Upper lobe of right lung (tissue), 1 donor: Measurements from ENCODE around the gene SMCO2. TPM values are rescaled to one million over a fixed set of nuclear protein-coding genes. Genes with fewer than 3 reads are reported as not detected.

Experiments
- ATAC-seq: fragments of 200-7000 bp; cut with Tn5 transposase; one replicate; pipeline ENCODE4 v1.9.1; 2020; ENCODE audit warnings: mild to moderate bottlenecking, moderate library complexity
- DNase-seq: peaks from one replicate; pipeline ENCODE4 v3.0.0-alpha.2; 2020
- H3K27ac ChIP-seq: fragments of 200-600 bp; one replicate; pipeline ENCODE4 v1.8.0; 2022
- H3K27me3 ChIP-seq: fragments of 200-600 bp; one replicate; pipeline ENCODE4 v1.8.0; 2022; ENCODE audit warnings: mild to moderate bottlenecking
- H3K36me3 ChIP-seq: fragments of 200-600 bp; one replicate; pipeline ENCODE4 v1.8.0; 2022
- H3K4me1 ChIP-seq: fragments of 200-600 bp; one replicate; pipeline ENCODE4 v1.8.0; 2022
- H3K4me3 ChIP-seq: fragments of 200-600 bp; one replicate; pipeline ENCODE4 v1.8.0; 2022; ENCODE audit warnings: mild to moderate bottlenecking
- H3K9me3 ChIP-seq: fragments of 200-600 bp; one replicate; pipeline ENCODE4 v1.8.0; 2022
- CTCF ChIP-seq: fragments of 200-600 bp; IDR thresholded peaks from one replicate; pipeline ENCODE4 v1.8.0; 2022; ENCODE audit warnings: antibody characterized with exemption
- intact Hi-C: fragments of 100-400 bp; cut with DNase I; formaldehyde crosslinking; loops from one replicate; pipeline ENCODE4 v1.11.0; 2022
- total RNA-seq: library from RNA; stranded (reverse); fragmentation: NEBNext Ultra II Directional; extraction: Animal tissue kit (Norgen Biotek cat#: 25700); gene quantifications from one replicate; pipeline ENCODE4 v1.2.1, GENCODE V29; 2021
- donor health status: DM: no; HTN: yes; CAD: no; lungs with severe emphysema.

Gene SMCO2
- total RNA-seq, 1 donor from 2014 or later, result 0.38 TPM

DNA sequence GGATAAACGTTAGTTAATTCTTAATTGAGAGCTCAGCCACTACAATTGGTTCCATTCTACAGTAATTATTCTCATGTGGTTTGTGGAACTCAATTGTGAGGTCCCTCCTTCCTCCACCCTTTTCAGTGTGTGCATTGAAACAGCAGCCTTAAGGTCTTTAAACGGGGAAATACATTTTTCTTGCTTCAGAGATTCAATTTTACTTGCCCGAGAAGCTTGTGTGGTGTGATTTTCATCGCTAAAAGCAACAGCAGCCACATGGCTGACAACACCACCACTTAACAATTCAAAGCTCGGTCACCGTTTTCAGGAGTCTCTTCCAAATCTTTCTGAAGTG is 76.7 kb downstream of the SMCO2 start:
- Histone ChIP-seq H3K4me1 (peaks cover 5% of the 10 kb centered on the region), H3K4me3 (peak overlapping the region; percentile 81), H3K36me3 (no peaks in the 10 kb centered on the region), H3K9me3 (no peaks in the 10 kb centered on the region), H3K27me3 (no peaks in the 10 kb centered on the region), H3K27ac (peak overlapping the region; percentile 89)
- ATAC-seq (no peak), DNase-seq (no peak)
- intact Hi-C loops, result no loop called here
- TF ChIP-seq CTCF, result no peak

- H3K36me3 ChIP-seq, result no peaks in the 10 kb centered on the region
- peaks cover 5% of the 10 kb centered on the region for H3K4me1 ChIP-seq
- H3K9me3 ChIP-seq, result no peaks in the 10 kb centered on the region
- DNase-seq, result peak; percentile 99
- intact Hi-C loops, result no loop called here
- peak within 1 kb of the TSS; percentile 81 for H3K4me3 ChIP-seq
- H3K27me3 ChIP-seq, result no peaks in the 10 kb centered on the region
- ATAC-seq, result peak; percentile 99
- H3K27ac ChIP-seq, result peak within 1 kb of the TSS; percentile 89
- TF ChIP-seq CTCF, result peak; percentile 26
Observed at GRCh38 chr12:27523642-27524493, 77.3 kb downstream of the SMCO2 start, which contains the start of gene PPFIBP1. Gene PPFIBP1 (plus strand): TSS chr12:27524206. CDS start chr12:27633397, 109,191 bp downstream.

GRCh38 chr12:27524494-27524835 is 77.9 kb downstream of the SMCO2 start:
- intact Hi-C loops, result no loop called here
- H3K4me1 ChIP-seq, result peaks cover 5% of the 10 kb centered on the region
- TF ChIP-seq CTCF, result no peak
- H3K9me3 ChIP-seq, result no peaks in the 10 kb centered on the region
- H3K27ac ChIP-seq, result peak overlapping the region; percentile 89
- DNase-seq (no peak), ATAC-seq (no peak)
- peak overlapping the region; percentile 81 for H3K4me3 ChIP-seq
- no peaks in the 10 kb centered on the region for H3K36me3 ChIP-seq
- no peaks in the 10 kb centered on the region for H3K27me3 ChIP-seq

DNA sequence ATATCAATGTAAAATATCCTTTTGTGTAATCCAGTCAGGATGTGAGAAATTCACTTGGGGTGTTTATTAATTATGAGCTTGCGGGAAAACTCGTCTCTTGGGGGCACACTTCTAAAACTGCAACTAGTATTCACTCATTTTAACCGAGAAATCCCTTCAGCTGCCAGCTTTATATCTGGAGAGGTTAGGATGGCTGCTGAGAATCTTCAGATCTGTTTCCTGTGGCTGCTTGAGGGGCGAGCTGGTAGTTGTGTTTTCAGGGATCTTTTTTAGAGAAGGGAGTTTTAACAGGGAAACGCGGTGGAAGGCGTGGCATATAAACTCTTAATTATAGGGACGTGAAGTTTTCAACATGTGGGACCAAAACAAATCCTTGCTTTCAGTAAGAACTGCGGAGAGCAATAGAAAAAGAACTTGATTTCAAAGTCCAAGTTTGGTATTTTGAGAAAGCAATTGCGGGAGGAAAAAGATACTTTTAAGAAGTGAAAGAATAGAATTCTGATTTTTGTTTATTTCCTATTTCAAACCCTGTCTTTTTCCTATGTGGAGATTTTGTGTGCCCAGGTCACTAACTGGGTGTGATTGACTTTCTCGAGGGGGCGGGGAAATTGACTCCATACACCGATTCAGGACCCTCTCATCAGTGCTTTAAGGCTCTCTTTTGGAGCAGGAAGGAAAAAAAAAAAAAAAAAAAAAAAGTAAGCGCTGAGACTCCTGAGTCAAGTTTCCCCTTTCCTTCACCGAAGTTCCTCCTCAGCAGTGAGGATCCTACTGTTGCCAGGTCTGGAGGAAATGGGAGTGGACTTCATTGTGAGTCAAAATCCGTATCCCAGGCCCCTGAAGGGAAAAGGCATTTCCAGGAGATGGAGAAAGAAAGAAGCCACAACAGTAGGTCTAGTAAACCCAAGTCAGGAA is 78.6 kb downstream of the SMCO2 start:
- DNase-seq (no peak), ATAC-seq (no peak)
- peak overlapping the region; percentile 81 for H3K4me3 ChIP-seq
- no peaks in the 10 kb centered on the region for H3K27me3 ChIP-seq
- H3K9me3 ChIP-seq, result no peaks in the 10 kb centered on the region
- H3K4me1 ChIP-seq, result peaks cover 5% of the 10 kb centered on the region
- no peak for TF ChIP-seq CTCF
- intact Hi-C loops, result no loop called here
- H3K27ac ChIP-seq, result peak overlapping the region; percentile 89
- H3K36me3 ChIP-seq, result no peaks in the 10 kb centered on the region

GRCh38 chr12:27527512-27527911 is 81.0 kb downstream of the SMCO2 start:
- no peak for DNase-seq
- Histone ChIP-seq H3K4me3 (no peak overlapping the region), H3K36me3 (no peaks in the 10 kb centered on the region), H3K27ac (no peak overlapping the region), H3K4me1 (peaks cover 9% of the 10 kb centered on the region), H3K27me3 (no peaks in the 10 kb centered on the region), H3K9me3 (no peaks in the 10 kb centered on the region)
- no peak for TF ChIP-seq CTCF
- intact Hi-C loops, result no loop called here
- no peak for ATAC-seq
